OCI-LY1 (cell line): ENCODE measurements around the gene ASCC2.

Experiments used
- H2AFZ ChIP-seq: fragments of 200-600 bp; sonication (generic), shearing (Covaris generic); 2 replicates; pipeline ENCODE4 v1.6.0; 2014; ENCODE audit warnings: antibody characterized with exemption, mild to moderate bottlenecking, low read length
- H3F3A ChIP-seq: fragments of 200-600 bp; sonication (generic), shearing (Covaris generic); 2 replicates; pipeline ENCODE4 v1.6.0; 2014; ENCODE audit warnings: mild to moderate bottlenecking, antibody characterized with exemption, low read length, moderate library complexity; ENCODE audit not compliant: insufficient read depth
- H3K27ac ChIP-seq: fragments of 200-600 bp; sonication (generic); 2 replicates; pipeline ENCODE4 v1.5.1; 2014; ENCODE audit warnings: low read length, mixed run types, mild to moderate bottlenecking, low read depth; ENCODE audit not compliant: poor library complexity, severe bottlenecking
- H3K27me3 ChIP-seq: fragments of 200-600 bp; sonication (generic); 2 replicates; pipeline ENCODE4 v1.6.0; 2014; ENCODE audit warnings: antibody characterized with exemption, mild to moderate bottlenecking, low read length, moderate library complexity; ENCODE audit not compliant: insufficient read depth
- H3K36me3 ChIP-seq: fragments of 200-600 bp; sonication (generic); 2 replicates; pipeline ENCODE4 v1.6.1; 2014; ENCODE audit warnings: mild to moderate bottlenecking, antibody characterized with exemption, low read length, moderate library complexity, mixed read lengths; ENCODE audit not compliant: insufficient read depth
- H3K4me1 ChIP-seq: fragments of 200-600 bp; sonication (generic); 2 replicates; pipeline ENCODE4 v1.5.1; 2014; ENCODE audit warnings: mild to moderate bottlenecking, low read length, moderate library complexity; ENCODE audit not compliant: insufficient read depth, severe bottlenecking
- H3K4me2 ChIP-seq: fragments of 200-600 bp; sonication (generic), shearing (Covaris generic); 2 replicates; pipeline ENCODE4 v1.6.1; 2014; ENCODE audit warnings: low read length
- H3K4me3 ChIP-seq: fragments of 200-600 bp; sonication (generic); 2 replicates; pipeline ENCODE4 v1.5.1; 2014; ENCODE audit warnings: low read length, low read depth, mild to moderate bottlenecking, mixed read lengths; ENCODE audit not compliant: poor library complexity, severe bottlenecking
- H3K79me2 ChIP-seq: fragments of 200-600 bp; shearing (Covaris generic); 2 replicates; pipeline ENCODE4 v1.6.1; 2016; ENCODE audit warnings: mixed run types, low read length, mixed read lengths; ENCODE audit not compliant: insufficient read depth
- H3K9ac ChIP-seq: fragments of 200-600 bp; sonication (generic), shearing (Covaris generic); 2 replicates; pipeline ENCODE4 v1.6.1; 2014; ENCODE audit warnings: mild to moderate bottlenecking, low read length, mixed read lengths
- H3K9me2 ChIP-seq: fragments of 200-600 bp; sonication (generic), shearing (Covaris generic); 2 replicates; pipeline ENCODE4 v1.6.1; 2014; ENCODE audit warnings: low read depth, mild to moderate bottlenecking, low read length, mixed read lengths
- H3K9me3 ChIP-seq: fragments of 200-600 bp; shearing (Covaris generic); 2 replicates; pipeline ENCODE4 v1.6.1; 2014; ENCODE audit warnings: low read length, mixed read lengths
- H4K20me1 ChIP-seq: fragments of 200-600 bp; sonication (generic), shearing (Covaris generic); 2 replicates; pipeline ENCODE4 v1.6.0; 2016; ENCODE audit warnings: mild to moderate bottlenecking, low read length; ENCODE audit not compliant: insufficient read depth
- CTCF ChIP-seq: fragments of 200-600 bp; sonication (generic), shearing (Covaris generic); IDR thresholded peaks from 2 replicates; pipeline ENCODE4 v1.5.1; 2017; ENCODE audit warnings: mild to moderate bottlenecking, antibody characterized with exemption, low read length, moderate library complexity, mixed read lengths
- EZH2 ChIP-seq: fragments of 200-600 bp; sonication (generic), shearing (Covaris generic); IDR thresholded peaks from 2 replicates; pipeline ENCODE4 v1.8.0; 2017; ENCODE audit warnings: borderline replicate concordance, mixed run types, mild to moderate bottlenecking, antibody characterized with exemption, low read length, moderate library complexity, mixed read lengths

ASCC2 gene

GRCh38 chr22:29780748-29781676 lies 57.1 kb downstream of the ASCC2 start:
- H3K9me2 ChIP-seq, result no peaks in the 10 kb centered on the region
- TF ChIP-seq EZH2, result no peak
- TF ChIP-seq CTCF, result no peak
- no peak overlapping the region for H3K9ac ChIP-seq
- no peak overlapping the region for H3K4me2 ChIP-seq
- H3K36me3 ChIP-seq, result no peaks in the 10 kb centered on the region
- H3K4me3 ChIP-seq, result no peak overlapping the region
- H3K4me1 ChIP-seq, result no peaks in the 10 kb centered on the region
- H3K79me2 ChIP-seq, result no peaks in the 10 kb centered on the region
- no peak overlapping the region for H2AFZ ChIP-seq
- H3F3A ChIP-seq, result no peaks in the 10 kb centered on the region
- no peak overlapping the region for H3K27ac ChIP-seq
- no peaks in the 10 kb centered on the region for H3K9me3 ChIP-seq
- no peaks in the 10 kb centered on the region for H4K20me1 ChIP-seq
- H3K27me3 ChIP-seq, result no peaks in the 10 kb centered on the region

GRCh38 chr22:29780220-29780619 lies 57.9 kb downstream of the ASCC2 start:
- no peaks in the 10 kb centered on the region for H3K27me3 ChIP-seq
- no peak overlapping the region for H2AFZ ChIP-seq
- no peaks in the 10 kb centered on the region for H3F3A ChIP-seq
- H3K4me1 ChIP-seq, result no peaks in the 10 kb centered on the region
- H3K79me2 ChIP-seq, result no peaks in the 10 kb centered on the region
- no peaks in the 10 kb centered on the region for H4K20me1 ChIP-seq
- H3K27ac ChIP-seq, result no peak overlapping the region
- no peaks in the 10 kb centered on the region for H3K36me3 ChIP-seq
- no peak overlapping the region for H3K9ac ChIP-seq
- H3K9me3 ChIP-seq, result no peaks in the 10 kb centered on the region
- no peak overlapping the region for H3K4me3 ChIP-seq
- TF ChIP-seq EZH2, result no peak
- no peak for TF ChIP-seq CTCF
- H3K4me2 ChIP-seq, result no peak overlapping the region
- H3K9me2 ChIP-seq, result no peaks in the 10 kb centered on the region

- no peak overlapping the region for H2AFZ ChIP-seq
- no peaks in the 10 kb centered on the region for H3F3A ChIP-seq
- TF ChIP-seq EZH2, result no peak
- TF ChIP-seq CTCF, result no peak
- no peak overlapping the region for H3K27ac ChIP-seq
- no peaks in the 10 kb centered on the region for H3K27me3 ChIP-seq
- H3K9me3 ChIP-seq, result no peaks in the 10 kb centered on the region
- H3K9ac ChIP-seq, result no peak overlapping the region
- H3K4me2 ChIP-seq, result no peak overlapping the region
- peaks cover 26% of the 10 kb centered on the region for H3K36me3 ChIP-seq
- H3K79me2 ChIP-seq, result peaks cover 2% of the 10 kb centered on the region
- H3K4me3 ChIP-seq, result no peak overlapping the region
- H3K9me2 ChIP-seq, result no peaks in the 10 kb centered on the region
- H3K4me1 ChIP-seq, result peaks cover 8% of the 10 kb centered on the region
- no peaks in the 10 kb centered on the region for H4K20me1 ChIP-seq
Measured at GRCh38 chr22:29773233-29773632, 64.8 kb downstream of the ASCC2 start.
